Calu3 (cell line): Measurements from ENCODE around the gene MYO1E. TPM values are rescaled to one million over a fixed set of nuclear protein-coding genes. Genes with fewer than 3 reads are reported as not detected.

ENCODE experiments used
- BruUV-seq: library from RNA; stranded (reverse); fragments of 400-500 nt; replicated peaks from 2 replicates; lab custom pipeline; 2021; lab: Mats Ljungman, UMichigan
- CTCF ChIA-PET: fragments of 300-600 bp; sonication (Branson Sonifier 250); formaldehyde crosslinking; loops from one replicate; lab custom pipeline; 2022; ENCODE audit warnings: antibody characterized with exemption; lab: Charles Lee
- DNase-seq: peaks from one replicate; pipeline ENCODE4 v3.0.0; 2022
- H3K27ac Mint-ChIP-seq: one replicate; pipeline ENCODE4 v1.8.0; 2022; ENCODE audit warnings: mixed read lengths; ENCODE audit not compliant: unreplicated experiment
- H3K27me3 Mint-ChIP-seq: one replicate; pipeline ENCODE4 v1.8.0; 2022; ENCODE audit warnings: mixed read lengths; ENCODE audit not compliant: unreplicated experiment
- H3K36me3 Mint-ChIP-seq: one replicate; pipeline ENCODE4 v1.8.0; 2022; ENCODE audit warnings: mild to moderate bottlenecking, moderate library complexity, mixed read lengths; ENCODE audit not compliant: insufficient read depth, unreplicated experiment
- H3K4me1 Mint-ChIP-seq: one replicate; pipeline ENCODE4 v1.8.0; 2022; ENCODE audit warnings: mild to moderate bottlenecking, low read depth, mixed read lengths; ENCODE audit not compliant: unreplicated experiment
- H3K4me3 Mint-ChIP-seq: one replicate; pipeline ENCODE4 v1.8.0; 2022; ENCODE audit warnings: mild to moderate bottlenecking, low read depth, moderate library complexity, mixed read lengths; ENCODE audit not compliant: unreplicated experiment
- H3K9me3 Mint-ChIP-seq: one replicate; pipeline ENCODE4 v1.8.0; 2022; ENCODE audit warnings: low read depth, mixed read lengths; ENCODE audit not compliant: unreplicated experiment
- CTCF ChIP-seq: fragments of 200-600 bp; IDR thresholded peaks from one replicate; pipeline ENCODE4 v1.8.0; 2022; ENCODE audit warnings: antibody characterized with exemption; ENCODE audit not compliant: unreplicated experiment
- intact Hi-C: fragments of 100-400 bp; cut with micrococcal nuclease; formaldehyde crosslinking; loops from one replicate; pipeline ENCODE4 v1.10.0; 2022; ENCODE audit not compliant: unreplicated experiment
- total RNA-seq: library from RNA; stranded (reverse); gene quantifications from 2 replicates; pipeline ENCODE4 v1.2.3, GENCODE V29; 2022

Gene MYO1E
- total RNA-seq, 1 experiment from 2014 or later: 617 TPM

GRCh38 chr15:59196416-59196815 is 176.3 kb downstream of the MYO1E start:
- H3K27ac Mint-ChIP-seq: no peak overlapping the region

GRCh38 chr15:59194639-59195325 is 177.9 kb downstream of the MYO1E start:
- H3K27ac Mint-ChIP-seq: peak overlapping the region; percentile 48

More at GRCh38 chr15:59196416-59196815, 176.3 kb downstream of the MYO1E start:
- BruUV-seq: no TSS peak
- no peak for TF ChIP-seq CTCF
- no peaks in the 10 kb centered on the region for H3K9me3 Mint-ChIP-seq
- no peak for DNase-seq
- no peak overlapping the region for H3K4me3 Mint-ChIP-seq
- peaks cover 35% of the 10 kb centered on the region for H3K4me1 Mint-ChIP-seq
- no peaks in the 10 kb centered on the region for H3K27me3 Mint-ChIP-seq
- peaks cover 83% of the 10 kb centered on the region for H3K36me3 Mint-ChIP-seq
- CTCF ChIA-PET: interaction anchor here (0.7 kb wide), 1 partner anchor 10 kb away, joined by 5 read pairs; no protein-coding TSS in a partner anchor
- intact Hi-C loops: no loop called here

GRCh38 chr15:59191855-59192237 is 180.8 kb downstream of the MYO1E start:
- intact Hi-C loops: no loop called here
- Mint-ChIP-seq H3K9me3 (peaks cover 2% of the 10 kb centered on the region), H3K27me3 (no peaks in the 10 kb centered on the region), H3K4me1 (peaks cover 36% of the 10 kb centered on the region), H3K36me3 (peaks cover 81% of the 10 kb centered on the region), H3K27ac (peak overlapping the region; percentile 81), H3K4me3 (peak overlapping the region; percentile 39)
- no peak for TF ChIP-seq CTCF
- peak; percentile 65 for DNase-seq
- CTCF ChIA-PET: interaction anchor here (0.7 to 1.0 kb wide), 3 partner anchors 11 to 21 kb away, joined by 3 read pairs; no protein-coding TSS in a partner anchor
- no TSS peak for BruUV-seq

More at GRCh38 chr15:59194639-59195325, 177.9 kb downstream of the MYO1E start:
- no peak overlapping the region for H3K4me3 Mint-ChIP-seq
- peaks cover 83% of the 10 kb centered on the region for H3K36me3 Mint-ChIP-seq
- peaks cover 38% of the 10 kb centered on the region for H3K4me1 Mint-ChIP-seq
- H3K9me3 Mint-ChIP-seq: no peaks in the 10 kb centered on the region
- no TSS peak for BruUV-seq
- no peaks in the 10 kb centered on the region for H3K27me3 Mint-ChIP-seq
- intact Hi-C loops: no loop called here
- CTCF ChIA-PET: interaction anchor here (0.6 to 0.7 kb wide), 2 partner anchors 43 to 184 kb away, joined by 3 to 4 read pairs; no protein-coding TSS in a partner anchor
- no peak for DNase-seq
- no peak for TF ChIP-seq CTCF

- Mint-ChIP-seq H3K4me1 (peaks cover 36% of the 10 kb centered on the region), H3K36me3 (peaks cover 83% of the 10 kb centered on the region), H3K4me3 (peak overlapping the region; percentile 39), H3K27me3 (no peaks in the 10 kb centered on the region), H3K27ac (peak overlapping the region; percentile 81), H3K9me3 (peaks cover 2% of the 10 kb centered on the region)
- CTCF ChIA-PET: no interaction called here
- BruUV-seq: no TSS peak
- intact Hi-C loops: no loop called here
- no peak for DNase-seq
- no peak for TF ChIP-seq CTCF
Measured at GRCh38 chr15:59190291-59190690, 182.4 kb downstream of the MYO1E start.
